Measurements from ENCODE around the gene FAM161B.

- no peak for TF ChIP-seq CTCF (conservative IDR thresholded peaks at IDR 0.05; ENCODE audit: low read depth, low read length)
- TF ChIP-seq EZH2 (IDR thresholded peaks at IDR 0.05; ENCODE audit: low read length, unreplicated experiment): no peak
- no peak for TF ChIP-seq EZH2phosphoT487 (IDR thresholded peaks at IDR 0.05; ENCODE audit: borderline replicate concordance, low read length)
Observed at GRCh38 chr14:73913256-73913655, 36.6 kb downstream of the FAM161B start.
